Measurements from ENCODE around the gene BABAM2. TPM values are rescaled to one million over a fixed set of nuclear protein-coding genes. Genes with fewer than 3 reads are reported as not detected.
"Not testable (repeated sequence)": the region's sequence is repeated elsewhere in the genome, so short reads cannot be mapped to it uniquely, and the experiment has no call there.

BABAM2 gene
- polyA plus RNA-seq, 4 donors: 55.4 to 60.7 (median 57.1) TPM

DNA sequence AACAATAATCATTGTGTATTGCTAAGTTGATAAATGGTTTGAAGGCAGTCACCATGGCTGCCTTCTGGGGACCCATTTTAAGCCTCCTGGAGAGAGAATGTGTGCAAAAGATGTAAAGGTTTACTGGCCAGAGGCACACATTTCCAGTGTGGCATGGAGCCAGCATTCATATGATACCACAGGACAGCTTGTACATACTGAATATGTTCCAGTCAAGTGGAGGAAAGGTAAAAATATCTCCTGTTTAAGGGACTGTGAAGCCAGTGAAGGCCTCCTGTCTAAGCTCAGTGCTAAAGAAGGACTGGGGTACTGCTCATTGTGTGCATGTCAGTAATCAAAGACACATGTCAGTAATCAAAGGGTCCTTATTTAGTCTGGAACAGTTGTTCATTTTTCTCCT lies 119.2 kb downstream of the BABAM2 start:
- DNase-seq (ENCODE audit: low read depth in 4 of 4, low spot score in 3 of 4): no peak

DNA sequence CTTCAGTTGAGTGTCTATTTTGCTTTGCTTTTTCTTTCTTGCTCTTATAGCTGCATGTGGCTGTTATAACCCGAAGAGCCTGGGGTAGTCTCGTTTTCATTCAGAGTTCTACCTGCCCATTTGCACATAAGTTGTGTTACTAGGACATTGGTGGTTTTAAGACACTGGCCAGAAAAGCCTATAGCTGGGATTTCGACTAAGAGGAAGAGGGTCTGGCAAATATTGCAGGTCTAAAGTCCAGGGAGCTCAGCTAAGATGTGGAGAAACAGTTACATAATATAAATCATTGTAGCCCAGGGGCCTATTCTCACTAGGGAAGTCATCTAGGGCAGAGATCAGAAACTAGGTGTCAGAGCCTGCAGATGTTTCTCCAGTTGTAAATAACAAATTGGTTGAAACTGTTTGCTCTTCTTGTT lies 120.8 kb downstream of the BABAM2 start:
- no peak for DNase-seq (ENCODE audit: low read depth in 4 of 4, low spot score in 3 of 4)

DNA sequence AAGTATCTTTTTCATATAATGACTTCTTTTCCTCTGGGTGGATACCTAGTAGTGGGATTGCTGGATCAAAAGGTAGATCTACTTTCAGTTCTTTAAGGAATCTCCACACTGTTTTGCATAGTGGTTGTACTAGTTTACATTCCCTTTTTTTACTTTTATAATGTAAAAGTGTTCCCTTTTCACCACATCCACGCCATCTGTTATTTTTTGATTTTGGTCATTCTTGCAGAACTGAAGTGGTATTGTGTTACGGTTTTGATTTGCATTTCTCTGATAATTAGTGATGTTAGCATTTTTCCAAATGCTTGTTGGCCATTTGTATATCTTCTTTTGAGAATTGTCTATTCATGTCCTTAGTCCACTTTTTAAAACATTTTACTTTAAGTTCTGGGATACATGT lies 127.9 kb downstream of the BABAM2 start:
- DNase-seq (ENCODE audit: low read depth in 4 of 4, low spot score in 3 of 4): not testable (repeated sequence)

DNA sequence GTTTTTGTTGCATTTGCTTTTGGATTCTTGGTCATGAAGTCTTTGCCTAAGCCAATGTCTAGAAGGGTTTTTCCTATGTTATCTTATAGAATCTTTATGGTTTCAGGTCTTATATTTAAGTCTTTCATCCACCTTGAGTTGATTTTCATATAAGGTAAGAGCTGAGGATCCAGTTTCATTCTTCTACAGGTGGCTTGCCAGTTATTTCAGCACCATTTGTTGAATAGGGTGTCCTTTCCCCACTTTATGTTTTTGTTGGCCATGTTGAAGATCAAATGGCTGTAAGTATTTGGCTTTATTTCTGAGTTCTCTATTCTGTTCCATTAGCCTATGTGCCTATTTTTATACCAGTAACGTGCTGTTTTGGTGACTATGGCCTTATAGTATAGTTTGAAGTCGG lies 129.0 kb downstream of the BABAM2 start:
- DNase-seq (ENCODE audit: low read depth in 4 of 4, low spot score in 3 of 4): not testable (repeated sequence)

DNA sequence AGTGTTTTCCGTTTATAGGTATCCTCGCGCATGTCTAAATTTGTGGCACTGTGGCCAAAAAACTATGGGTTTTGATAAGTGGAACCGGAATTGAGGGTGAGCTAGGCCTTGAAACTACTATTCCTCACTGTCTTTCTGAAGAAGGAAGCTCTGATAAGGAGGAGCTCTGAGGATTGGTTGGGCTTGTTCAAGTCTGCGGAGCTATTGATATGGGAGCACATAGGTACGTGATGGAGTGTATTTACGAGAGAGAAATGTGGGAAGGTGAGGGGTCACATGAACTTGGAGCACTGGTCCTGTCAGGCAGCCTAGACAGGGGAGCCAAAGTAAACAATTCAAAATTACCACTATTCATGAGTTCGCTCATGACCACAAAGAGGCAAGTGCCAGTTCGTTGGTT lies 131.4 kb downstream of the BABAM2 start:
- no peak for DNase-seq (ENCODE audit: low read depth in 4 of 4, low spot score in 3 of 4)

DNA sequence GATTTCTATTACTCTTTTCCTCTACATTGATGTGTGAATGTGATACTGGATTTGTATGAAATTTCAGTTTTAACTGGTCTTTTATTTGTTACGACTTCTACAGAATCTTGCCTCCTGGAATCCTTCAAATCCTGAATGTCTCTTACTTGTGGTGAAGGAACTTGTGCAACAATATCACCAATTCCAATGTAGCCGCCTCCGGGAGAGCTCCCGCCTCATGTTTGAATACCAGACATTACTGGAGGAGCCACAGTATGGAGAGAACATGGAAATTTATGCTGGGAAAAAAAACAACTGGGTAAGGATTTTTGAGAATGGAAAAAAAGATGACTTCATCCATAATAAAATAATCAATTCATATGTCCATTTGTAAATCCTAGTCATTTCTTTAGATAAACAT lies 134.6 kb downstream of the BABAM2 start:
- DNase-seq (ENCODE audit: low read depth in 4 of 4, low spot score in 3 of 4): no peak

DNA sequence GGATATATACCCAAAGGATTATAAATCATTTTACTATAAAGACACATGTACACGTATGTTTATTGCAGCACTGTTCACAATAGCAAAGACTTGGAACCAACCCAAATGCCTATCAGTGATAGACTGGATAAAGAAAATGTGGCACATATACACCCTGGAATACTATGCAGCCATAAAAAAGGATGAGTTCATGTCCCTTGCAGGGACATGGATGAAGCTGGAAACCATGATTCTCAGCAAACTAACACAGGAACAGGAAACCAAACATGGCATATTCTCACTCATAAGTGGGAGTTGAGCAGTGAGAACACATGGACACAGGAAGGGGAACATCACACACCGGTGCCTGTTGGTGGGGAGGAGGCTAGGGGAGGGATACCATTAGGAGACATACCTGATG lies 135.7 kb downstream of the BABAM2 start:
- DNase-seq (ENCODE audit: low read depth in 4 of 4, low spot score in 3 of 4): not testable (repeated sequence)

DNA sequence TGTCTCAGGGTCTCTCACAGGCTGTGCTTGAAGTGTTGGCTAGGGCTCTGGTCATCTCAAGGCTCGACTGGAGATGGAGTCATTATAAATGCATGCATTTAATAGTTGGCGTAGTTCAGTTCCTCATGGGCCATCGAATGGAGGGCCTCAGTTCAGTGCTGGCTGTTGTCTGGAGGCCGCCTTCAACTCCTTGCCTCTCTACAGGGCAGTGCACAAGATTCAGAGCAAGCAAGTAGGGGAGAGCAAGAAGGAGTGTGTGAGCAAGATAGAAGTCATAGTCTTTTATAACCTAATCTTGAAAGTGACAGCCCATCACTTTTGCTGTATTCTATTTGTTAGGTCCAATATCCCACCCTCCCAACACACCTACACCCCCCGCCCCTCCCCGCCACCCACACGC lies 137.5 kb downstream of the BABAM2 start:
- DNase-seq (ENCODE audit: low read depth in 4 of 4, low spot score in 3 of 4): no peak

DNA sequence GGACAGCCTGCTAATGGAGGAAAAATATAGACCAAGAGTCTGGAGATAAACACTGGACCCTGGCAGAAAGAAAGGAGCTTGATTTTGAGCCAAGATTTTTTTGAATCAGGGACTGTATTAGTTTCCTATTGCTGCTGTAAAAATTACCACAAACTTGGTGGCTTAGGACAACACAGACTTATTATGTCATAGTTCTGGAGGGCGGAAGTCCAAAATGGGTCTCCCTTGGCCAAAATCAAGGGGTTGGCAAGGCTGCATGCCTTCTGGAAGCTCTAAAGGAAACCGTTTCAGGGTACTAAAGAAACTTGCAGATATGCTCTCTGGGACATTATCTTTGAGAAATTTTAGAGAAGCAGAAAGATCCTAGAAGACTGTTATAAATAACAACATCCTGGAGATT lies 140.1 kb downstream of the BABAM2 start:
- DNase-seq (ENCODE audit: low read depth in 4 of 4, low spot score in 3 of 4): no peak

DNA sequence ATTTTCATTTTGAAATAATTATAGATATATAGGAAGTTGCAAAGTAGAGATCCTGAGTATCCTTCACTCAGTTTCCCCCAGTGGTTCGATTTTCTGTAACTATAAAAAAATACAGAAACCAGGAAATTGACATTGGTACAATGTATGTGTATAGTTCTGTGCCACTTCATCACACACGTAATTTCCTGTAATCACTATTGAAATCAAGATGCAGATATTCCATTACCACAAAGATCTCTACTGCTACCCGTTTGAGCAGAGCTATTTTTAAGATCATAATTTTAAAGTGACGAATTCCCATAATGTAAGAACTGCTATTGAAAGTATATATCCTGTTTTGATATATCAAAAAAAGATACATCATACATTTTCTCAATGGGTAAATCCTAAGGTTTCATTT lies 142.3 kb downstream of the BABAM2 start:
- no peak for DNase-seq (ENCODE audit: low read depth in 4 of 4, low spot score in 3 of 4)

DNA sequence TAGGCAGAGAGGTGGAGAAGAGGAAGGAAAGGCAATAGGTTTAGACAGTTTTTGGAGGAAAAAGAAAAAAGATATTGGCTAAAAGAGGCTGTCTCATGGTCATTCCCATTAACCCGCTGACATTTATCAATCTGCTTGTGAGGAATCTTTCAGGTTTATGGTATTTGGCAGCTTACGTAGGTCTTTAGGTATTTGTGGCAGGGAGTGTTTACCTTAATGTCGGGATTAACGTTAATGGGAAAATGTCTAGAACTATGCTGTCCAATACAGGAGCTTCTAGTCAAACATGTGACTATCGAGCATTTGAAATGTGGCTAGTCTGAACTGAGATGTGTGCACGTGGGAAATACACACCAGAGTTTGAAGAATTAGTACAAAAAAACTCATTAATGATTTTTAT lies 144.2 kb downstream of the BABAM2 start:
- DNase-seq (ENCODE audit: low read depth in 4 of 4, low spot score in 3 of 4): no peak

DNA sequence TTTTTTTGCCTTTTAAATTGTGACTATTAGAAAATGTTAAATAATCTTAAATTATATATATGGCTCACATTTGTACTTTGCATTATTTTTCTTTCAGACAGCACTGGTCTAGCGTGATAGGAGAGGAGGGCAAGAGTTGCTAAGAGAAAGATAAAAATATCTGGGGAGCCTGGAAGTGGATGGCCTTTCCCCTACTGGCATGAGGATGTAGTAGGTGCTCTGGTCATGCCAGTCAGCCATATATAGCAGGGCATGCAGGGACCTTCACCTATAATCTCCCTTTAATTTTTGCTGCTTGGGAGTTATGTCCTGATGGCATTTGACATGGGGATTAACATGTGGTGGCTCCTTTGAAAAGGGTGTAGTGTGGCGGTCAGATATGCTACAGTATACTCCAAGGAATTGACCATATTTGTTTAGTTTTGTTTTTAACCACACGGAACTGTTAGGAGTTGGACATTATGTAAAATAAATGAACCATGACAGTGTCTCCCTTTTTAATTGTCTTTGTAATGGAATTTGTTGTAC lies 144.7 kb downstream of the BABAM2 start:
- DNase-seq (ENCODE audit: low read depth in 4 of 4, low spot score in 3 of 4): no peak

DNA sequence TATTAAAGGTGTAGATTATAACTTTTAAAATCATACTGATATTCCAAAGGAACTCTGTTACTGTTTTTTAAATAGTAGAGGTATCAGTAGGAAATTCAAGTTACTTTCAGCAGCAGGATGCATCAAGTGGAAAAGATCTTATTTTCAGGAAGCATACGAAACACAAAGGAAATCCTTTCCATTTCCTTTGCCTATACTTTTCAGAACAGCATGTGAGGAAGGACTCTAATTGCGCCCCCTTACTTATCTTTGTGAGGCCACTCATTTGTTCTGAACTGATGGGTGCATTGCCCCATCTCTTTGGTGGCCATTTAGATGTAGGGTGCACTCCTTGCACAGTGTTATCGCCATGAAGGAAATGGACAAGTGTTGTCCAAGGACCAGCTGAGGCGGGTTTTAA lies 145.3 kb downstream of the BABAM2 start:
- no peak for DNase-seq (ENCODE audit: low read depth in 4 of 4, low spot score in 3 of 4)

DNA sequence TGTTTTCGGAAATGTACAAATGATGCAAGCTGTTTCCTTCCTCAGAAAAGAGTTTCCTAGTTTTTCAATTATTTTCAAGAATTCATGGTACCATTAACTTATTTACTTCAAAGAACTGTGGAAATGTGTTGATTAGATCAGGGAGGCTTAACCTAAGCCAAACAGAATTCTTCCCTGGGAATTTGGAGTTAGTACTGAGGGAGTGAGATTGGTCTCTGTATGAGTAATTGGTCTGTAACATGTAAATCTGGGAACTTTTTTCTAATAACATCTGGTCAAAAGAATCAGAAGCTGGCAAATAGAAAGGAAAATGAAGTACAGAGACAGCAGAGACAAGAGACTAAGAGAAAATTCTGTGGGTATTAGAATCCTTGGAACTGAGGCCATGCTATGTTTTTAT lies 145.8 kb downstream of the BABAM2 start:
- no peak for DNase-seq (ENCODE audit: low read depth in 4 of 4, low spot score in 3 of 4)

DNA sequence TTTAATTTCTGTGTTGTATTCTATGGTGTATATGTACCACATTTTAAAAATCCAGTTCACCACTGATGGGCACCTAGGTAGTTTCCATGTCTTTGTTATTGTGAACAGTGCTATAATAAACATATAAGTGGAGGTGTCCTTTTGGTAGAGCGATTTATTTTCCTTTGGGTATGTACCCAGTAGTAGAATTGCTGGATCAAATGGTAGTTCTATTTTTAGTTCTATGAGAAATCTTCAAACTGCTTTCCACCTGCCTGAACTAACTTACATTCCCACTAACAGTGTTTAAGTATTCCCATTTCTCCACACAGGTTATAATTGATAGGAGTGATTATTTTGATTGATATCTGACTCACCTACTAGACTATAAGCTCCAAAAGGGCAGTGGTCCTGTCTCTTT lies 148.2 kb downstream of the BABAM2 start:
- DNase-seq (ENCODE audit: low read depth in 4 of 4, low spot score in 3 of 4): no peak

DNA sequence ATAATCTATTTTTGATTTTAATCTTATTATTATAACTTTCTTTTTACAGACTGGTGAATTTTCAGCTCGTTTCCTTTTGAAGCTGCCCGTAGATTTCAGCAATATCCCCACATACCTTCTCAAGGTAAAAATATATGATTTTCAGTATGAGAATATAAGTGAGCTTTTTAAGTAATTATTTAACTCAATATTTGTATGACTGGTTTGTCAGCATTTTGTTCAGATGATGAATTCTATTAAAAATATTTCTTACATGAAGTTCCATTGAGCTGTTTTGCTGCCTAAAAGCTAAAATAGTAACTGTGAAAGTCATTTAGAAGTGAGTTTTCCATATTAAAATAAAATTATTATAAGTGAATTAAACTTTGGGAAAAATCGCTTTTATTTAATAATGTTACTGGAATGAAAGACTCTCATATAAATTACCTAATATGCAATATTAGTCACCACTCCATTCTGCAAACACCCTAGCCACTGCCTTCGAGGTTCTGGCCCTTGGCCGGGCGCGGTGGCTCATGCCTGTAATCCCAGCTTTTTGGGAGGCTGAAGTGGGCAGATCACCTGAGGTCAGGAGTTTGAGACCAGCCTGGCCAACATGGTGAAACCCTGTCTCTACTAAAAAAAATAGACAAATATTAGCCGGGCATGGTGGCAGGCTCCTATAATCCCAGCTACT lies 155.3 kb downstream of the BABAM2 start:
- DNase-seq (ENCODE audit: low read depth in 4 of 4, low spot score in 3 of 4): no peak

DNA sequence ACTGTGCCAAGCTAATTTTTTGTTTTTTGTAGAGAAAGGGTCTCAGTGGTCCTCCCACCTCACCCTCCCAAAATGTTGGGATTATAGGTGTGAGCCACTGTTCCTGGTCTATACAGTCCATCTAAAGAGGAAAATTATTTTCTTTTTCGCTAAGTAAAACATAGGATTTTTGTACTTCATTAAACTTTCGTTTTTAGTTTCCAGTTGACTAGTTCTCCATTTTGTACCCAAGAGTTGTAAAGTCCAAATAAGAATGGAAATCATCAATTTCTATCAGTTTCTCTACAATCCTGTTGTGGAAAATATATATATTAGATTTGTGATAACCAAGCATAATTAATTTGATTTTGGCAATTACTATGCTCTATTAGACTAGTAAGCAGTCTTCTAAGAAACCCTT lies 156.4 kb downstream of the BABAM2 start:
- DNase-seq (ENCODE audit: low read depth in 4 of 4, low spot score in 3 of 4): no peak

DNA sequence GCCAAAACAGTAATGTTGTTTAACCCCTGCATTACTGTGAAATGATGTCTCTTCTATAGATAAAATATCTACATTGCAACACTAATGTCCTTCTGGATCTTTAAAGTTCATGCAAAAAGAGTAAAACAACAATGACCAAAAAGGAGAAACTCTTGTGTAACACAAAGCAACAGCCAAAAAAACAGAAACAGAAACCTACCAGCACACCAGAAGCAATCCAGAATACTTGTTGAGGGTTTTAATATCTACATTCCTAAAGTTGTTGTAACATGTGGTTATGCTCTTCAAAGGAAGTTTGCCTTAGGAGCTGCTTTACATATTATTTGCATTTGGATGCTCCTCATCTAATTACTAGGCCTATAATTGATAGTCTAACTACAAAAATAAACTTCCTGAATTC lies 157.2 kb downstream of the BABAM2 start:
- DNase-seq (ENCODE audit: low read depth in 4 of 4, low spot score in 3 of 4): no peak

DNA sequence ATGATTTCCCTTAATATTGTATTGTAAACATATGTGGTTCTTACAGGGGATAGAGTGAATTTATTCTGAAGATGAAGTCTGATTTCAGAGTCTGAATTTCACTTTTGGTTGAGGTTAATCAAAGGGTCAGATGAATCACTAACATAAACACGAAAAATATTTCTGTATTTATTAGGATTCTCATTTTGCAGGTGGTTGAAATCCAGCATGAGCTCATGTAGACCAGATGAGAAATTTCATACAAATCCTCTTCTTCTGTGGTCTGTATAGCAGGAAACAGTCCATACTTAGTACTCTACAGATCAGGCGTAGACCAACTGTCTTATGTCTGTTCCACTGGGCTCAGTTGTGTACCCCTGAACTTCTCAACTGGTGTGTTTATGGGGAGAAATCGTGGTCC lies 157.8 kb downstream of the BABAM2 start:
- DNase-seq (ENCODE audit: low read depth in 4 of 4, low spot score in 3 of 4): no peak

DNA sequence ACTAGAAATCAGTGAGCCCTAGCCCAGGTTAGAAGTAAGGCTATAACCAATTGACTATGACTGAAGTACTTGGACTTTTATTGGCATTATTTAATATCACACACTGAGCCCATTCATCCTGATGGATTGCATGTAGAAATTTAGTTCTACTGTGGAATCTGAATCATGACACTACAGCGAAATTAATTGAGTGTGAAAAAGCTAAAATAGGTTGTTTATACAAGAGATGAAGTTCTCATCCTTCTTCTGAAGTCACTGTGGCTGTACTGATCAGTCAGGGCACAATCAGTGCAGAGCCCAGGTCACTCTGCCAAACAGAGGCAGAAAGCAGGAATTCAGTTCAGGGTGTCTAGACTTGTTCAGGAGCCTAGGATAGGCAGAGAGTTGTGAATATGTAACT lies 158.9 kb downstream of the BABAM2 start:
- DNase-seq (ENCODE audit: low read depth in 4 of 4, low spot score in 3 of 4): no peak

DNA sequence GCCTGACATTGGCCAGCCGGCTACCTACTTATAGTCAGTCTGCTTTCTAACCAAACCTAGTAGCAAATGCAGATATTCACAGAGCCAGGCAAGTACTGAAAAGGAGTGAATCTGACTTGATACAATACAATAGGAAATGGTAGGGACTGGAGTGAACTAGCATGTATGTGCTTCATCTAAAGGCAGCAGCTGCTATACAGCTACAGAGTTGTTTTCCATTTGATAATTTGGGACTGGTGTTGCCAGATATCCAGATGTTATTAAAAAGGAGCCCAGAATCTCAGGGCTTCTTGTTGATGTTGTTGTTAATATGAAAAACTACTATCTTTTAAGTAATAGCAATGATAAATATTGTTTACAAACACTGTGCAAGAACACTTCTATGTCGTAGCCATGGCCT lies 159.4 kb downstream of the BABAM2 start:
- DNase-seq (ENCODE audit: low read depth in 4 of 4, low spot score in 3 of 4): no peak

DNA sequence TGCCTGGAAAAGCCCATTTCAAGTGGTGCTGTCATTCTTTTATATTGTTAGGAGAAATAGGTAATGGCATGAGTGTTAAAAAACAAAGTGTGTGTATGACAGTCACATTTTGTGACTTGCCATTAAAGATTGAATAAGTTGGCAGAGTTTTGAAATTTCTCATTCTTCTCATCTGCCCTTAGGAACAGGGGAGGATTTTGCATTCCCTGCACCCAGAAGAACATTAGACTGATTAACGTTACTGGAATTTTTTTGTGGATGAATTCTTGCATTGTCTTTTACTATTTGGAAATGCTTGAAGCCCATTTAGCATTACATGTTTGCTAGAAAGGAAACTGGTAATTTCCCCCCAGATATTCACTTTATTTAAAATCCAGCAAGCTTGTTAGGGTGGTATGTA lies 162.2 kb downstream of the BABAM2 start:
- DNase-seq (ENCODE audit: low read depth in 4 of 4, low spot score in 3 of 4): no peak

DNA sequence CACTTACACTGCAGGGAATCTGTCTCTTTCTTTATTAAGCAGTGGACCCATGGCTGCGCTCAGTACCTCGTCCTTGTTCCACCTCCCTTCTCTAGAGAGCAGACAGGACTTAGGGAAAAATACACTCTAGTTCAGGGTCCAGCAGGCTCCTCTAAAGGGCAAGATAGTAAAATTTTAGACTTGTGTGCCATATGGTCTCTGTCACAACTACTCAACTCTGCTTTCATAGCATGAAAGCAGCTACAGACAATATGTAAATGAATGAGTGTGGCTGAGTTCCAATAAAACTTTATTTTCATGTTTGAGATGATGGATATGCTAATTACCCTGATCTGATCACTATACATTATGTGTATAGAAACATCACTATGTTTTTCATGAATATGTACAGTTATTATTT lies 163.1 kb downstream of the BABAM2 start:
- DNase-seq (ENCODE audit: low read depth in 4 of 4, low spot score in 3 of 4): no peak

All from right renal pelvis (tissue), 4 donors.